ENCODE data around the gene POLK. TPM values are rescaled to one million over a fixed set of nuclear protein-coding genes. Genes with fewer than 3 reads are reported as not detected.

Gene POLK
- total RNA-seq, result 22.6 and 45.5 TPM in 2 replicates

DNA sequence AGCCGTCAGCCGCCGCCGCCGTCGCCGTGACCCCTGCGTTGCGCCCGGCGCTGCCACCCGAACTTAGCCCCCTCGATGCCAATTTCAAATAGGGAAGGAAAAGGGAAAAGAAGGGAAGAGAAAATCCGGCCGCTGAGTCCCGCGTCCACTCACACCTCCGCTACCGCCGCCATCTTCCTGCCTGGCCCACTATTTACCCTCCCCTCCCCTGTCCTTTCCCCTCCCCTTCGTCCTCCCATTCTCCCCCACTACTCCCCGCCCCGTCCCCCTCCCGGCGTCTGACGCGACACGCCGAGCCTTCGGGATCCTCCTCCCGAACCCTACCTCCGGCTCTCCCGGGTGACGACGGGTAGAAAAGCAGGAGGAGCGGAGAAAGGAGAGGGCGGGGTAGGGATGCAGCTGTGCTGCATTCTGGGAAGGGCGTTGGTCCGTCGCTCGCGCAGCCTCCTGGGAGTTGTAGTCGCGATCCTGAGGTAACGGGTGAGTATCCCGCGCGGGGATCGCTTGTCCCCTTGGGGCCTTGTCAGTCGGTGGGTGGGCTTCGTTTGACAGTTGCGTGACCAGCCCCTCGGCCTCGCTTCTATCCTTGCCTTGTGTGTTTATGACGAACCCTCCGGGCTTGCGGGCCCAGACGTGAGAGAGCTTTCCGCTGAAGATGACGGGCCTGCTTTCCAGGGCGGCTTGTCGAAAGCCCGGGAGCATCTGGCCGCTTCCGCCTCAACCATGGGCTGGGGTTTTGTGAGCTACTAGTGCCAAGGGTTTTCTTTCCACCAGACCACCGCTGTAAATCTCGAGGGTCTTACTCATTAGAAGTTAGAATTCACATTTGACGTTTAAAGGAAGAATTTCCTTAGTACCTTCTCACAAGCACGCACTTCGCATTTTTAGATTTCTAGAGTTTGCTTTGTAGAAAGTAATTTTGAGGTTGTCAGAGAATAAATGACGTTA lies at the start of gene POLK, which contains the start of gene CERT1:
TSS of gene POLK (plus strand) at position 457 of the 948 bp plus-strand sequence.
TSS of gene CERT1 (minus strand) at position 195 of the 948 bp plus-strand sequence. CDS start 422 bp downstream, outside the sequence.

GRCh38 chr5:75611311-75612225 lies 99.9 kb downstream of the POLK start, which contains the start of gene ANKDD1B:
TSS of gene ANKDD1B (plus strand) at chr5:75611453. CDS start at chr5:75611635, 182 bp downstream.

Other genes with a start within 250 kb of the POLK start
- gene HMGCR, start 174.7 kb upstream of the POLK start, total RNA-seq, result 135 and 143 TPM in 2 replicates
- 22.2 and 52.9 TPM in 2 replicates for gene CERT1, start 262 bp upstream of the POLK start, total RNA-seq
- gene ANKDD1B, start 99.6 kb downstream of the POLK start, total RNA-seq, result 0.68 and 4.0 TPM in 2 replicates
- 15.7 and 18.3 TPM in 2 replicates for gene POC5, start 205.5 kb downstream of the POLK start, total RNA-seq

Data from nasal cavity respiratory epithelium epithelial cell of viscerocranial mucosa (primary cell).